Measurements from ENCODE around the gene GARIN1A.

GRCh38 chr7:128672927-128673517 is 930 bp downstream of the GARIN1A start:
- TF ChIP-seq SUZ12 (IDR thresholded peaks at IDR 0.05): no peak
- TF ChIP-seq LEF1 (IDR thresholded peaks at IDR 0.05; ENCODE audit: borderline replicate concordance): no peak
- TF ChIP-seq HDGF (IDR thresholded peaks at IDR 0.05; ENCODE audit: borderline replicate concordance): no peak
- no peak for TF ChIP-seq L3MBTL2 (conservative IDR thresholded peaks at IDR 0.05)
- TF ChIP-seq FOXK2 (IDR thresholded peaks at IDR 0.05): no peak
